Stimulated activated CD8-positive, alpha-beta memory T cell treated with anti-CD3 and anti-CD28 coated beads, Interleukin-12 subunit alpha, Interleukin-12 subunit beta, amount 100 ng/mL, for 24 hours (primary cell): Measurements from ENCODE around the gene GDF2.

Experiments used
- DNase-seq: peaks from one replicate; pipeline ENCODE4 v3.0.0-alpha.2; 2020; ENCODE audit errors: extremely low read depth

The GDF2 gene

GRCh38 chr10:47311932-47312662, 10.2 kb upstream of the GDF2 start:
- peak; percentile 66 for DNase-seq

- no peak for DNase-seq
Measured at GRCh38 chr10:47312663-47312995, 9.6 kb upstream of the GDF2 start.

DNA sequence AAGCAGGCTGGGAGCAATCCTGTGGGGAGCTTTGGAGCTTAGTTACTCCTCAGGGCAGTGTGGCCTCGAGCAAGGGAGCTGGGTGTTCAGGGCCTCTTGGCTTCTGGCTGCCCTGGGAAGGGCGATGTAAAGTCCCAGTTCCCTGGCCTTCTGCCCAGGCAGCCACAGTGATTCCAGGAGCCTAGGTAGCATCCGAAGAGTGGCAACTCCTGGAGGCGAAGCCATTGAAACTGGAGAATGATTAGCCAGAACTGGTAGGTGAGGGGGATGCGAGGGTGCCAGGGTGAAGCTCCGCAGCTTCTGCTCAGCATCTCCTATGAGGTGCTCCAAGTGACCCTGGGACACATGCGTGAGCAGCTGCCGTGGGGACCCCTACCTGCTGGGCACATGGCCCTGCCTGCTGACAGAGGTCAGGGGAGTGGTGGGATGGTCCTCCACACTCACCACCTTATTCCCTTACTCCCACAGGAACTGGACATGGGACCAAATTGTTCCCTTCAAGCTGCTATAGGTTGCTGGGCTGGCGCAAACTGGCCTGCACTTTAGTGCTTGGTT, 7.8 kb upstream of the GDF2 start:
- no peak for DNase-seq

GRCh38 chr10:47315421-47315820, 6.8 kb upstream of the GDF2 start:
- no peak for DNase-seq

DNA sequence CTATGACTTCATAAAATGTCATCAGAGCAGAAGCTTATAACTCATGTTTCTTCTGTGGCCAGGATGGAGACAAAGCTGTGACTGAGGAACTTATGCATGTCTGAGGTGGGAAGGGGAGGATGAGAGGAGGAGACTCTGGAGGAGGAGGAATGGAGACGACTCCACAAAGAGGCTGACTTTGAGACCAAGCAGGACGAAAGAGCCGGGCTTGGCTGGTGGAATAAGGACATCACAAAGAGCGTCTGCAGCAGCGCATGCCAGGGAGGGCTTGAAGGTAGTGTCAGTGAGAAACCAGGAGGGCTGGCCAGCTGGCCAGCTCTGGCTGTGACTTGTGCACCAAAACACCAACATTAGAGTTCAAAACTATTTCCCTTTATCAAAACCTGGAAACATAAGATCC, 6.1 kb upstream of the GDF2 start:
- DNase-seq, result no peak

DNA sequence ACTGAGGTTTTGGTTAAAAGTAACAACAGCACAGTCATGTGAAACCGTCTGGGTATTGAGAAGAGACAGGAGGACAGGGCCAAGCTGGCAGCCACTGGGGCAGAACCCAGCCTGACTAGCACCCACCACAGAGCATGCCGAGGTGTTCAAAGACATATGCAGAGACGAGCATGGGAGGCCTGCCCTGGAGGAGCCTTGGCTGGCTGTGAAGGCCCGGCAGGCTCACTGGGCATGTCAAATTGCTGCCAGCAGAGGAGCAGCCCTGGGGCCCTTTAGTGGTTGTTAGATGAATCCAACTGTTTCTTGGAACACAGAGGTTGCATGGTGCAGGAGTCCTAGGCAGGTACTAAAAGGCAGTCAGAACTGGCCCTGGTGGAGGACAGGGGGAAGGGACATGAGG, 5.0 kb upstream of the GDF2 start:
- DNase-seq, result no peak

GRCh38 chr10:47318706-47319105, 3.5 kb upstream of the GDF2 start:
- no peak for DNase-seq

GRCh38 chr10:47319784-47320183, 2.5 kb upstream of the GDF2 start:
- no peak for DNase-seq

GRCh38 chr10:47320812-47321211, 1.4 kb upstream of the GDF2 start:
- no peak for DNase-seq

GRCh38 chr10:47321521-47322195, 596 bp upstream of the GDF2 start:
- DNase-seq, result no peak

DNA sequence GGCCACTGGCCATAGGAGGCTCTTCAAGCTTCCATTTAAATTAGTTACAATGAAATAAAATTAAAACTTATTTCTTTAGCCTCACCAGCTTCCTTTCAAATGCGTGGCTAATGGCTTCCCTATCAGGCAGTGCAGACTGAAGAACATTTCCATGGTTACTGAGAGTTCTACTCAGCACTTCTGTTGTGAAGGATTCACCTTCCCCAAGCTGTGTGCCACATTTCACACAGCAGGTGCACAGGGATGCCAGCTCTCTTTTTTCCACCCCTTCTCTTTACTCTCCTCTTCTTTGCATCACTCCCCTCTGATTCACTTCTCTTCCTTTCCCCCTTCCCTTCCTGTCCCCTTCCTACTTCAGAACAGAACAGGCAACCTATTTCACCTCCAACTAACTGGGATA, 833 bp downstream of the GDF2 start:
- no peak for DNase-seq

GRCh38 chr10:47323636-47324296, 1.5 kb downstream of the GDF2 start:
- DNase-seq, result no peak

DNA sequence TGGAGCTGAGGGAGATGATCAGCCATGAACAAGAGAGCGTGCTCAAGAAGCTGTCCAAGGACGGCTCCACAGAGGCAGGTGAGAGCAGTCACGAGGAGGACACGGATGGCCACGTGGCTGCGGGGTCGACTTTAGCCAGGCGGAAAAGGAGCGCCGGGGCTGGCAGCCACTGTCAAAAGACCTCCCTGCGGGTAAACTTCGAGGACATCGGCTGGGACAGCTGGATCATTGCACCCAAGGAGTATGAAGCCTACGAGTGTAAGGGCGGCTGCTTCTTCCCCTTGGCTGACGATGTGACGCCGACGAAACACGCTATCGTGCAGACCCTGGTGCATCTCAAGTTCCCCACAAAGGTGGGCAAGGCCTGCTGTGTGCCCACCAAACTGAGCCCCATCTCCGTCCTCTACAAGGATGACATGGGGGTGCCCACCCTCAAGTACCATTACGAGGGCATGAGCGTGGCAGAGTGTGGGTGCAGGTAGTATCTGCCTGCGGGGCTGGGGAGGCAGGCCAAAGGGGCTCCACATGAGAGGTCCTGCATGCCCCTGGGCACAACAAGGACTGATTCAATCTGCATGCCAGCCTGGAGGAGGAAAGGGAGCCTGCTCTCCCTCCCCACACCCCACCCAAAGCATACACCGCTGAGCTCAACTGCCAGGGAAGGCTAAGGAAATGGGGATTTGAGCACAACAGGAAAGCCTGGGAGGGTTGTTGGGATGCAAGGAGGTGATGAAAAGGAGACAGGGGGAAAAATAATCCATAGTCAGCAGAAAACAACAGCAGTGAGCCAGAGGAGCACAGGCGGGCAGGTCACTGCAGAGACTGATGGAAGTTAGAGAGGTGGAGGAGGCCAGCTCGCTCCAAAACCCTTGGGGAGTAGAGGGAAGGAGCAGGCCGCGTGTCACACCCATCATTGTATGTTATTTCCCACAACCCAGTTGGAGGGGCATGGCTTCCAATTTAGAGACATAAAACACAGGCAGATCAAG, 3.3 kb downstream of the GDF2 start:
- DNase-seq, result no peak

- no peak for DNase-seq
Measured at GRCh38 chr10:47326306-47326926, 4.2 kb downstream of the GDF2 start.

GRCh38 chr10:47326927-47327330, 4.7 kb downstream of the GDF2 start:
- DNase-seq, result no peak

- DNase-seq, result no peak
Measured at GRCh38 chr10:47329855-47330254, 7.6 kb downstream of the GDF2 start.

- no peak for DNase-seq
Measured at GRCh38 chr10:47330366-47330765, 8.1 kb downstream of the GDF2 start.

DNA sequence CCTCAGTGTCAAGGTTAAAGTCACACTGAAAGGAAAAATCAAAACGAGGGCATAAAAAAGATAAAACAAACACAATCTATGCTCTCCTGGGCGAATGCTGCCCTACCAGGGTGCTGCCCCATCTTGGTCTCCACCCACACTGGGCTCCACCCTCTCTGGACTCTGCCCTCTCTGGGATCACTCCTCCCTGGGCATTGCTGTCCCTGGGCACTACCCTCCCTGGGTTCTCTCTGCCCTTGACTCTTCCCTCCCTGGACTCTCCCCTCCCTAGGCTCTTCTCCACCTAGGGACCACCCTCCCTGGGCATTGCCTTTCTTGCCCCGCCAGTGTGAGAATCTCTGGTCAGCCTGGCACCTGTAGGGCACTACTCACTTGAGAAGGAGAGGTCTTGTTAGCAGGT, 8.6 kb downstream of the GDF2 start:
- no peak for DNase-seq

DNA sequence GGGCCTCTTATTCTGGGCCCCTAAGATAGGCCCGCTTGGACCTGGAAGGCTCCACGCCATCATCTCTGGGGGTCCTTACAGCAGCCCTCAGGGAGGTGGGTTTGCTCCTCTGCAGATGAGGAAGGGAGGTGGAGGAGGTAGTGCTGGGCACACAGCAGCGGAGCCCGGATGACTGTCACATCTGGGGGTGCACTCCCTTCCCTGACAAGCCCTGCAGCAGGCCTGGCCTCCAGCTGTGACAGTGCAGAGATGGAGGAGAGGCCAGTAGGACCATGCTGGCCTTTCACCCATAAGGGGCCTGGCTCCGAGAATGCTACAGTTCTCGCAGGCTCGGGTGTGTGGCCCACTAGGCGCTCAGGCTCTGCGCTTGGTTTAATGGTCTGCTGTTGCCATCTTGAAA, 9.2 kb downstream of the GDF2 start:
- no peak for DNase-seq

- DNase-seq, result no peak
Measured at GRCh38 chr10:47331954-47332353, 9.7 kb downstream of the GDF2 start.

DNA sequence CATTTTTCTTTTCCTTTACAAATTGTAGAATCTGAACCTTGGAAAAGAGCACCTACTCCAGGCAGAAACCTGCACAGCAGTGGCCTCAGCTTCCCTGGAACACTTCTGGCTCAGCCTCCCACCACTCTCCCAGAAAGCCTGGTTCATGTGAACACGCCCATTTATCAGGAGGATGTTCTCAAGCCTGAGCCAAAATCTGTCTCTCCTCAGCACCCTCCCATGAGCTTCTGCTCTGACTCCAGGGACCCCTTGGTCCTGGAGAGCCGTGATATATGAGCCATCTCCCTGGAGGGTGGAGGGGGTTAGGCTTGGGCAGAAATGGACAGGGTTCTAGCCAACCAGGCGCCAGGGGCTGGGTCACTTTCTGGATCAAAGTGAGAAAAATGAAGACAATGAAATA, 10.1 kb downstream of the GDF2 start:
- no peak for DNase-seq
